Renal cortex interstitium (tissue), 15 donors: ENCODE results near the gene ZNF239. TPM values are rescaled to one million over a fixed set of nuclear protein-coding genes. Genes with fewer than 3 reads are reported as not detected.
"Not testable (repeated sequence)": the region's sequence is repeated elsewhere in the genome, so short reads cannot be mapped to it uniquely, and the experiment has no call there.

Experiments used
- DNase-seq, 11 donors: peaks; one replicate each; pipeline ENCODE4 v3.0.0-alpha.2; 2013; ENCODE audit warnings: low read depth in 9 of 11, low spot score in 4 of 11; ENCODE audit errors: extremely low read depth in 1 of 11
- long read RNA-seq, 16 experiments: transcript quantifications; one replicate each; lab custom pipeline, GENCODE V29; 2026
- polyA plus RNA-seq, 3 donors: library from polyadenylated mRNA; unstranded; fragments of 120-200 nt; gene quantifications; one replicate each; pipeline ENCODE4 v1.2.1, GENCODE V29; 2013; ENCODE audit not compliant: insufficient read length in 3 of 3

ZNF239 gene
- 10 to 100 TPM; 11.9 to 15.5 (median 12.4) TPM for polyA plus RNA-seq
- long read RNA-seq, donor 1, partial matches to known transcripts, result 0 of 1 reads
- long read RNA-seq, donor 1, other reads (novel, unspliced or antisense), result 0 of 1 reads
- long read RNA-seq, donor 2, partial matches to known transcripts, result 0 of 3 reads
- long read RNA-seq, donor 2, other reads (novel, unspliced or antisense), result 0 of 3 reads
- long read RNA-seq, donor 3, result 0 reads
- long read RNA-seq, donor 4, partial matches to known transcripts, result 0 of 1 reads
- long read RNA-seq, donor 4, other reads (novel, unspliced or antisense), result 0 of 1 reads
- long read RNA-seq, donor 5, result 0 reads
- long read RNA-seq, donor 6, partial matches to known transcripts, result 0 of 4 reads
- long read RNA-seq, donor 6, other reads (novel, unspliced or antisense), result 0 of 4 reads
- long read RNA-seq, donor 7, partial matches to known transcripts, result 0 of 2 reads
- long read RNA-seq, donor 7, other reads (novel, unspliced or antisense), result 0 of 2 reads
- long read RNA-seq, donor 8, partial matches to known transcripts, result 0 of 7 reads
- long read RNA-seq, donor 8, other reads (novel, unspliced or antisense), result 0 of 7 reads
- long read RNA-seq, donor 9, result 0 reads
- long read RNA-seq, donor 10, result 0 reads
- long read RNA-seq, donor 11, partial matches to known transcripts, result 0 of 3 reads
- long read RNA-seq, donor 11, other reads (novel, unspliced or antisense), result 0 of 3 reads
- long read RNA-seq, donor 12, partial matches to known transcripts, result 0 of 1 reads
- long read RNA-seq, donor 12, other reads (novel, unspliced or antisense), result 0 of 1 reads
- long read RNA-seq, donor 13, result 0 reads
- long read RNA-seq, donor 14, partial matches to known transcripts, result 0 of 2 reads
- long read RNA-seq, donor 14, other reads (novel, unspliced or antisense), result 0 of 2 reads
- long read RNA-seq, donor 15, partial matches to known transcripts, result 0 of 3 reads
- long read RNA-seq, donor 15, other reads (novel, unspliced or antisense), result 0 of 3 reads
- long read RNA-seq, donor 16, partial matches to known transcripts, result 0 of 7 reads
- long read RNA-seq, donor 16, other reads (novel, unspliced or antisense), result 0 of 7 reads

DNA sequence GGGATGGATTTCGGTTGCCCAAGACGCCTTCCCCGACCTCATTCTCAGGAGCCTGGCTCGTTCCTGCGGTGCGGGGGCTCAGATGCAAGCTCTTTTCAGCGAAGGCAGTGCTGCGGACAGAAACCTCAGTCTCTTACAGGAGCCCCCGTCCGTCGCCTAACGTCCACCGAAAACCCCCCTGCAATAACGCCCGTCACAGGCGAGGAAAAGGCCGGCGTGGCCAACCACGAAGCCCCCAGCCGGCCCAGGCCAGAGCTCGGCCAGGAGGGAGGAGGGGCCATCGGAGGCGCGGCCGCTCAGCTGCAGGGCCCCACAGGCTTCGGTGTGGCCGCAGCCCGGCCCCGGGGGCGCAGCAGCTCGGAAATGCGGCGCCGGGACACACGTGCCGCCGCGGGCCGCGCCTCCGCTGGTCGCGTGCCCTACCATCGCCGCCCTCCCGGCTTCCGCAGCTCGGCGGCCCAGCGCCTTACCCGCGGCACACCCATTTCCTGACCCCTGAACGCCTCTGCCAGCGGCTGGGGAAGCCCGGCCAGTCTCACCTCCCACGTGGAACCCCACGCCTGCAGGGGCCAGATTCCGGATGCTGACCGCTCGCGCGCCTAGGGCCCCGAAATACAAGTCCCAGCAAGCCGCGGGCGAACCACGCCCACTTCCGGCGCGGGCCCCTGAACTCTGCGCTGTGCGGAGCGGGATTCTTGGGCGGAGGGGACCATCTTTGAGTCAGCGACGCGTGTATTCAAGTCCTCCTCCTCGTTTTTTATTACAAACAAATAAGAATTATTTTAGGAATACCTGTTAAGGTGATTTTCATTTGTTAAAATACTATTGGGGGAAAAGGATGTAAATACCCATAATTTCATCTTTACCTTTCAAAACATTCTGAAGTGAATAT lies at the start of gene ZNF239:
ZNF239 (minus strand) TSS at position 616 of the 892 bp plus-strand sequence. CDS start 16,537 bp downstream, outside the sequence.
- peak in 10 of 11 donors; percentile 74 to 86 (median 82) for DNase-seq

DNA sequence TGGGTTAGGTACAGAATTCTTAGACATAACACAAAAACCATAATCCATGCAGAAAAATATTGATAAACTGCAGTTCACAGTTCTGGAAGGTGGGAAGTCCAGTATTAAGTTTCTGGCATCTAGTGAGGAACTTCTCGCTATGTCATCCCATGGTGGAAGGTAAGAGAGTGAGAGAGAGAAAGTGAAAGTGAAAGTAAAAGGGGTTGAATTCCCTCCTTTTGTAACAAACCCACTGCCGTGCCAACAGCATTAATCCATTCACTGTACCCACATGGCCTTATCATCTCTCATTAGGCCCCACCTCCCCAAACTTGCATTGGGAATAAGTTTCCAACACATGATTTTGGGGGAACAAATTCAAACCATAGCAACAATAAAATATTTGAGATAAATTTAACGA lies 48.9 kb upstream of the ZNF239 start:
- DNase-seq, result peak in 1 of 11 donors; percentile 18

DNA sequence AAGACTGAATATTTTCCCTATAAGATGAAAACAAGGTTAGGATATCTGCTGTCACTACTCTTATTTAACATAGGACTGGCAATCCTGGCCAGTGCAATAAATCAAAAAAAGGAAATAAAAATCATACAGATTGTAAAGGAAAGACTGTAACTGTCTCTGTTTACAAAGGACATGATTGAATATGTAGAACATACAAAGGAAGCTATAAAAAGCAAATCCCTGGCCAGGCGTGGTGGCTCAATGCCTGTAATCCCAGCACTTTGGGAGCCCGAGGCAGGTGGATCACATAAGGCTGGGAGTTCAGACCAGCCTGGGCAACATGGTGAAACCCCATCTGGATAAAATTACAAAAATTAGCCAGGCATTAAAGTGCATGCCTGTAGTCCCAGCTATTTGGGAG lies 47.6 kb upstream of the ZNF239 start:
- no peak for DNase-seq

DNA sequence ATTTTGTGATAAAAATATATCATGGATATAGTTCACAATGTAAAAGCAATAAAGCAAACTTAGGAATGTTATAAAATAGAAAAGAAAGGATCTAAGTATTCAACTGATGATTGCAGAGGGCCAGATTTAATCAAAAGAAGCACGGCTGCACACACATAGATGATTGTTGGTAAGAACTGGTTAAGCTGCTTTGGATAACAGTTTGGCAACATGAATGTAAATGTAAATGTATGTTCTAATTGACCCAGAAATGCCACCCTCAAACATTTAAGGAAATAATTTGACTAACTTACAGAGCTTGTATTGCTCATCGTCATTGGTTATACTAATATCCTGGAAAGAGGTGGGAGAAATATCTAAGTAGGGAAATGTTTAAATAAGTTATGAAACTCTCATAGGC lies 45.0 kb upstream of the ZNF239 start:
- no peak for DNase-seq

DNA sequence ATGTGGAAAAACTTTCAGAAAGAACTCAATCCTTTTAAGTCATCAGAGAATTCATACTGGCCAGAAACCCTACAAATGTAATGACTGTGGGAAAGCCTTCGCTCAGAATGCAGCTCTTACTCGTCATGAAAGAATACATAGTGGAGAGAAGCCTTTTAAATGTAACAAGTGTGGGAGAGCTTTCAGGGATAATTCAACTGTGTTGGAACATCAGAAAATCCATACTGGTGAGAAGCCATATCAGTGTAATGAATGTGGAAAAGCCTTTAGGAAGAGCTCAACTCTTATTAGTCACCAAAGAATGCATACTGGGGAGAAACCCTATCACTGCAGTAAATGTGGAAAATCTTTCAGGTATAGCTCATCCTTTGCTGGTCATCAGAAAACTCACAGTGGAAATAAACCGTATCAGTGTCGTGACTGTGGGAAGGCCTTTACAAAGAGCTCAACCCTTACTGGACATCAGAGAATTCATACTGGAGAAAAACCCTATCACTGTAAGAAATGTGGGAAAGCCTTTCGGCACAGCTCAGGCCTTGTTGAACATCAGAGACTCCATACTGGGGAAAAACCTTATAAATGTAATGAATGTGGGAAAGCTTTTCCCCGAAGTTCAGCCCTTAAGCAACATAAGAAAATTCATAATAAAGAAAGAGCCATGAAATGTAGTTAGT lies 42.4 kb upstream of the ZNF239 start:
- no peak for DNase-seq

DNA sequence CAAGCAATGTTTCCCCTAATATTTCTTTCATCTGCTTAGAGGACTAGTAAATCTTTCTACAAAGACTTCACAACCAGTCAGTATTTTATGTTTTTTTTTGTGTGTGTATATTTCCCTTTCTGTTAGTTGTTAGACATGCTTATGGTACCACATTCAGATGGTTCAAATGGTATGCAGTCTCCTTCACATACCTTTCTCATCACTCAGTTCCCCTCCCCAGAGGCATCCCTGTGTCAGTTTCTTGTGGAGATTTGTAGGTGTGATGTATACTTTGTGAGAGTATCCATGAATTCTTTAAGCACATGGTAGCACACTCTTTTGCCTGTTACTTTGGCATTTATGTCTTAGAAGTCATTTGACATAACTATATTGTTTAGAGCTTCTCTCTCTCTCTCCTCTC lies 36.2 kb upstream of the ZNF239 start:
- DNase-seq, result no peak

DNA sequence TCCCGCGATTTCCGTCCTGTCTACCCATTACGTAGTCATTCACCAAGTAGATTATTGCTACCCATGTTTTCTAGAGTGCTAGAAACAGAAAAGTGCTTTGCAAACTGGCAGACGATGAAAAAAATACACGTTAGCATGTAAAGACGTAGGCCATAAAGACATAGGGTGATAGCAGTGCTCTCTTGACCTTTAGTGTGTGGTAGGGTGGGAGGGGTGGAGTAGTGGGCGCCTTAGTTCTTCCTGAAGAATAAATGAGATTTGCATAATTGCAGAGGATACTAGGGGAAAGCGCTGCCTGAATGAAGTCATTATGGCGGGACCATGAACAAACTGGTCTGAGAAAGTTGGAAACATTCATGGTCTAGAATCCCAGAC lies 32.8 kb upstream of the ZNF239 start:
- no peak for DNase-seq

DNA sequence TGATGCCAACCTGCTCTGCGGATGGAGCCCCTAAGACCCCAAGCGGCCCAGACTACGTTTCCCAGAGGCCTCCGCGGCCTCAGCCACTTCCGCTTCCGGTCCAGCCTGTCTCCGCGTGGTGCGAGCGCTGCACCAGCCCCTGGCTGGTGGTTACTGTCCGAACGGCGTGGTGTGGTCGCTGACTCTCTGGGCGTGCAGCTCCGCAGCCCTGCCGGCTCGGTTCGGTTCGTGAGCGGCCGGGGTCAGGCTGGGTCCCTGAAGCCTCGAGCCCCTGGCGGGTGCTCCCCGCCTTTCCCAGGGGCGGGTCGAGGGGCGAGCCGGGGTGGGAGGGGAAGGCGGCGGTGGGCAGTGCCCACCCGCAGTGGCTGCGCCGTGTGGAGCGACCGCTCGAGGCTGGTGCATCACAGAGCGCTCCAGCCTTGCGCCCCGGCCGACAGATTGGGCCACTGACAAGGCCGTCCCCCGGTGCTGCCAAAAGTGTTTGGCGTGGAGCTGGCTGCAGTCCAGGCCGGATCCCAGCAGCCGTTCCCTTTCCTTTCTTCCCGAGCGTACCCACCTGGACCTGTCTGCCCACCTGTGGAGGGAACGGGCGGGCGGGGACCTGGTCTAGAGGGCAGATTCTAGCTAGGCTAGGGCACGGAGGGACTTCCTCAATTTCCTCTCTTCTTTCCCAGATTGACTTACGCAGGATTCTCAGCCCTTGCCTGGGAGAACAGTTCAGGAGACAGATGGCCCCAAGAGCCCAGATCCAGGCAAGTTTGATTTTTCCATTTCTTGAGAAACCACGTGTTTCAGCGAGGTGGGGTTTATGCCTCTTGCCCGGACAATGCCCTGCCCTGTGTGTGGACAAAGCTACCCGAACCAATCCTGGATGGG lies 32.1 kb upstream of the ZNF239 start, which contains the start of gene ZNF485:
ZNF485 (plus strand) TSS at position 116 of the 876 bp plus-strand sequence; CDS start at position 729, 613 bp downstream.
- peak in 9 of 11 donors; percentile 47 to 70 (median 62) for DNase-seq

DNA sequence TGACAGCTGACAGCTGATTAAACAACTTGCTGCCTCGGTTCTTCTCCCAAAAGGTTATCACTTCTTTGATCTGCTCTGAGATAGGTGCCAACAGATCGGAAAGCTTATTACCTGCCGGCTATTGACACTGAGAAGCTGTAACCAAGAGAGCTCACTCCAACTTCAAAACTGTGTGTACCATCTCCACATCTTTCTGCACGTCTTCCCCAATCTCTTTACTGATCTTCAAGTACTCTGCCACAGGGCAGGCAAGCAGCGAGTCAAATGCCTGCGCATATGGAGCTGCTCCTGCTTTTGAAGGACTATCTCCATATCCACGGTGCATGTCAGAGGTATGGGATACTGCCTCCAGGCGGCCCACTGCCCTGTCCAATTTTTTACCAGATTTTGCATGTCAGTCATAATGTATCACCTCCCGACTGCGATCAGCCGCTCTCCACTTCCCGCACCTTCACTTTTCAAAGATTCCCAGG lies 31.5 kb upstream of the ZNF239 start:
- DNase-seq, result no peak

DNA sequence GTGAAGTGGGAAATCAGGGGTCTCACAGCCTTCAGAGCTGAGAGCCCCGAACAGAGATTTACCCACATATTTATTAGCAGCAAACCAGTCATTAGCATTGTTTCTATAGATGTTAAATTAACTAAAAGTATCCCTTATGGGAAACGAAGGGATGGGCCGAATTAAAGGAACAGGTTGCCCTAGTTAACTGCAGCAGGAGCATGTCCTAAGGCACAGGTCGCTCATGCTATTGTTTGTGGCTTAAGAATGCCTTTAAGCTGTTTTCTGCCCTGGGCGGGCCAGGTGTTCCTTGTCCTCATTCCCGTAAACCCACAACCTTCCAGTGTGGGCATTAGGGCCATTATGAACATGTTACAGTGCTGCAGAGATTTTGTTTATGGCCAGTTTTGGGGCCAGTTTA lies 27.2 kb upstream of the ZNF239 start:
- DNase-seq, result not testable (repeated sequence)

DNA sequence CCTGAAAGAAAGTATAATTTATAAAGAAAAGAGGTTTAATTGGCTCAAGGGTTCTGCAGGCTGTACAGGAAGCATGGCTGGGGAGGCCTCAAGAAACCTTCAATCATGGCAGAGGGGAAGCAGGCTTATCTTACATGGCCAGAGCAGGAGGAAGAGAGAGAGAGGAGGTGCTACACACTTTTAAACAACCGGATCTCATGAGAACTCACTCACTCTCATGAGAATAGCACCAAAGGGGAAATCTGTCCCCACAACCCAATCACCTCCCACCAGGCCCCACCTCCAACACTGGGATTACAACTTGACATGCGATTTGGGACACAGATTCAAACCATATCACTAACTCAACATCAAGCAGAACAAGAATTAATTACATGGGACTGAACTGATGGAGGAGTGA lies 24.9 kb upstream of the ZNF239 start:
- DNase-seq, result no peak

DNA sequence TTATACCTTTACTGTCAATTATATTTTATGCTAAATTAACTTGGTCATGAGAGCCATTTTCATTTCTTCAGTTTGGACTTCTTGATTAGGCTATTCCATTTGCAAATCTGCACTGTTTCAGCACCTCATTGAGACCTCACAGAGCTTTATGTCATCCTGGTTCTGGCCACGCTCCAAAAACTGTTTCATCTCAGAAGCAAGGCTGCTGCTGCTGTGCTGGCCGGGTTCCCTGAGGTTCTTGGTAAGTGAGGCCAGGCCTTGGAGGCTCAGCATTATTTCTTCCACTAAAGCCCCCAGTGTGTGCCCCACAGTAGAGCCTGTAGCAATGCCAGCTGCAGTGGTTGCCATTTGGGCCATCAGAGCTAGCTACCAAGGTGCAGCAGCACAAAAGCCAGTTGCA lies 24.0 kb upstream of the ZNF239 start:
- DNase-seq, result no peak

DNA sequence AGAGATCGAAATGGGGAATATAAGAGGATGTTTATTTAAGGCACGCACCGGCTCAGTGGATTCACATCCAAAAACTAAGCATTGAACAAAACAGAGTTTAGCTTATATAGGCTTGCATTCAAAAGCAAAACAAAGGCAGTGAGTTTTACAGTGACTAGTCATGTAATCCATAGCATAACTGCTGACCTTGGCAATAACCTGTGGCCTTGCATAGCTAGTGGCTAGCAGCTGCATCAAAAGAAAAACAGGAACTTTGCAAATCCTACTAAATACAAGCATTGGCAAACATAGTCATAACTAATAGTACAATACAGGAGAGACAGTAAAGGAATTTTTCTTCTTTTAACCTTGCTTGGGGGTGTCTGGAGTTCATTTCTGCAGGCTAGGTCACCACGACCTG lies 22.1 kb upstream of the ZNF239 start:
- DNase-seq, result no peak

DNA sequence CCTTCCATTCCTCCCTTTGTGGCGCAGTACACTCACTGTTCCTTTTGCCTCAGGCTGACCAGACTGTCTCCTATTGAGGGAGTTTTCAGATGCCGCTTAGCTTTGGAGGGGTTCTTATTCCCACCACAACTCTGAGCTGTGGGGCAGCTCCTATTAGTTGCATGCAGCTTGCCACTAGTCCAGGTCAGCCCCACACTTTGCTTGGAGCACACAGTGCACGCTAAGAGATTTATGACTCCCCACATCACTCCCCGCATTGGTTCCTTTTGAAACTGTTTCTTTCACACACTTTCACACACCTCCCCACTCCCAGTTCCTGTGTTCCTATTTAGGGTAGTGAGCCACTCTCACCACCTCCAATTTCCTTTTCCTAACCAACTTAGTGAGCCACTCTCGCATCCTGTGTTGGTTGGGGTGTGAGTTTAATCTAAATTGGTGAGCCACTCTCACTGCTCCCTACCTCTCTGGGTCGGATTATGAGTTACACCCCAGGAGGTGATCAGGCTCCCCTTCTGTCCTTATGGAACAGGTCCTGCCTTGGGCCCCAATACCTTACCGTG lies 21.4 kb upstream of the ZNF239 start:
- DNase-seq, result no peak

DNA sequence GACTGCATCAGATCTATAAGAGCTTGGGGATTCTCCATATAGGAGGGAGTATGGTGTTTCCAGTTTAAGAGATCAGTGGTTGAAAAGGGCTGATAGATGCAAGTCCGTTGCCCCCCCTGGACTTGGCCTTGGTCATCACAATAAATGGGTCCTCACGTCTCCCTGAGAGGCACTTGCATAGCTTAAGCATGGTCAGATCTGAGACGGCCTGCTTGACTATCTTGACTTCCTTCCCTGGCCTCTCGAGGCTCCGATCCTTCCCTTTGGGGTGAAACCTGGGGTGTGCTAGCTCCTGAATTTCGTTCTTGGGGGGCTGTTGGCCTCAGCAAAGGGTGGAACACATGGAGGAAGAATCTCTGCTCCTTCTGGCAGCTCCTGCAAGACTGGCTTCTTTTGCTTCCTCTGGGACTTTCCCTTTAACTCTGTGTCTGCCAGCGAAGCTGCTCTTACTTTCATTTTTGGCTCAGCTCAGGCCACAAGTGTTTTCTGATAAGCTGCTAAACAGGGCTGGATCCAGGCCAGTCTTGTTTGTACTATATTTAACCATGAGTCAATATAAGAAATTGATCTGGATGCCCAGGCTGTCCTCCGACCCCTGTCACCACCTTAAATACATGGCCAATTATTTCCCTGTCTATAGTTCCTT lies 20.7 kb upstream of the ZNF239 start:
- no peak for DNase-seq

DNA sequence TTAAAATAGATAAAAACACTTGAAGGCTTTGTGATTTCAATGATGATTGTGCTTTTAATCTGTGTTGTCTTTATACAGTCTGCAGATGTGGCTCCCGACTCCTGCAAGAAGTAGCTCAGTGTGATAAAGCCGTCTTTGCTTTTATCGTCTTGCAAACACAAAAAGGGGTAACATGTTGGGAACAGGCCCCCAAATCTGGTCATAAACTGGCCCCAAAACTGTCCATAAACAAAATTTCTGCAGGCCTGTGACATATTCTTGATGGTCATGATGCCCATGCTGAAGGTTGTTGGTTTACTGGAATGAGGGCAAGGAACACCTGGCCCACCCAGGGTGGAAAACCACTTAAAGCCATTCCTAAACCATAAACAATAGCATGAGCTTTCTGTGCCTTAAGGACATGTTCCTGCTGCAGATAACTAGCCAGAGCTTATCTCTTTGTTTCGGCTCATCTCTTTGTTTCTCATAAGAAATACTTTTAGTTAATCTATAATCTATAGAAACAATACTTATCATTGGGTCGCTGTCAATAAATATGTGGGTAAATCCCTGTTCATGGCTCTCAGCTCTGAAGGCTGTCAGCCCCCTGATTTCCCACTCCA lies 17.0 kb upstream of the ZNF239 start:
- DNase-seq, result no peak
